Fibroblast of lung (primary cell): ENCODE data around the gene HADH. TPM values are rescaled to one million over a fixed set of nuclear protein-coding genes. Genes with fewer than 3 reads are reported as not detected.

Experiments
- DNase-seq, 2 donors: peaks; one replicate each; pipeline versions ENCODE4 v3.0.0 to v3.0.0-alpha.2; 2010; ENCODE audit warnings: low read depth in 2 of 2
- H2AFZ ChIP-seq: 2 replicates; pipeline ENCODE4 v1.5.1; 2012; ENCODE audit warnings: low read length, control low read depth, inconsistent platforms
- H3K27ac ChIP-seq: 2 replicates; pipeline ENCODE4 v1.5.1; 2011; ENCODE audit warnings: low read length, control low read depth; ENCODE audit not compliant: insufficient read depth
- H3K27me3 ChIP-seq: 2 replicates; pipeline ENCODE4 v1.5.1; 2011; ENCODE audit warnings: mild to moderate bottlenecking, low read length; ENCODE audit not compliant: control insufficient read depth, insufficient read depth
- H3K36me3 ChIP-seq: 2 replicates; pipeline ENCODE4 v1.5.1; 2011; ENCODE audit warnings: low read length; ENCODE audit not compliant: control insufficient read depth, insufficient read depth
- H3K4me1 ChIP-seq: 2 replicates; pipeline ENCODE4 v1.5.1; 2011; ENCODE audit warnings: low read length; ENCODE audit not compliant: control insufficient read depth, insufficient read depth; ENCODE audit errors: extremely low read depth
- H3K4me2 ChIP-seq: 2 replicates; pipeline ENCODE4 v1.5.1; 2011; ENCODE audit warnings: low read length, control low read depth; ENCODE audit not compliant: insufficient read depth; ENCODE audit errors: extremely low read depth
- H3K4me3 ChIP-seq, 4 experiments: fragments of 200-600 bp in 1 of 4; sonication (generic) in 1 of 4; replicated peaks in 1 of 4; 2 replicates each; pipeline ENCODE4 v1.5.1; 2011 to 2016; ENCODE audit warnings: low read length in 4 of 4, low read depth in 3 of 4, mild to moderate bottlenecking in 3 of 4, control low read depth in 2 of 4, inconsistent platforms in 1 of 4, mixed read lengths in 1 of 4; ENCODE audit not compliant: insufficient read depth in 1 of 4; ENCODE audit errors: control extremely low read depth in 1 of 4
- H3K79me2 ChIP-seq: 2 replicates; pipeline ENCODE4 v1.5.1; 2012; ENCODE audit warnings: mild to moderate bottlenecking, low read length, inconsistent platforms; ENCODE audit not compliant: control insufficient read depth, insufficient read depth
- H3K9ac ChIP-seq: 2 replicates; pipeline ENCODE4 v1.5.1; 2011; ENCODE audit warnings: mild to moderate bottlenecking, low read length, control low read depth; ENCODE audit not compliant: insufficient read depth
- H3K9me3 ChIP-seq: 2 replicates; pipeline ENCODE4 v1.5.1; 2012; ENCODE audit warnings: low read depth, low read length; ENCODE audit not compliant: control insufficient read depth, insufficient read depth
- H4K20me1 ChIP-seq: 2 replicates; pipeline ENCODE4 v1.5.1; 2011; ENCODE audit warnings: low read length; ENCODE audit not compliant: control insufficient read depth, insufficient read depth; ENCODE audit errors: extremely low read depth
- CTCF ChIP-seq, 2 donors: IDR thresholded peaks in 1 of 2; conservative IDR thresholded peaks in 1 of 2; 1 replicate in 1 of 2; 2 replicates in 1 of 2; pipeline ENCODE4 v1.5.1; 2011 to 2012; ENCODE audit warnings: low read length in 2 of 2, control low read depth in 1 of 2, inconsistent platforms in 1 of 2, low read depth in 1 of 2, mild to moderate bottlenecking in 1 of 2
- EZH2 ChIP-seq: IDR thresholded peaks from 2 replicates; pipeline ENCODE4 v1.5.1; 2012; ENCODE audit warnings: low read length, control low read depth, mild to moderate bottlenecking; ENCODE audit errors: missing control alignments
- polyA plus RNA-seq, 2 donors: library from polyadenylated mRNA; depleted of rRNA in 1 of 2; stranded (reverse) in 1 of 2; unstranded in 1 of 2; fragments of >200 nt; gene quantifications; 2 replicates each; pipeline ENCODE4 v1.2.1, GENCODE V29; 2011 to 2012; ENCODE audit warnings: missing spikeins in 1 of 2
- total RNA-seq: library from RNA; depleted of rRNA; stranded (reverse); fragments of >200 nt; gene quantifications from 2 replicates; pipeline ENCODE4 v1.2.1, GENCODE V29; 2014

The HADH gene
- total and polyA plus RNA-seq, 2 donors (not counting 1 experiment from before 2014, with no cell fraction given): 16.7 to 29.7 TPM

GRCh38 chr4:107970063-107970798 lies 19.5 kb upstream of the HADH start:
- Histone ChIP-seq H3K36me3 (no peaks in the 10 kb centered on the region), H3K79me2 (no peaks in the 10 kb centered on the region), H3K27ac (no peak overlapping the region), H3K27me3 (no peaks in the 10 kb centered on the region), H4K20me1 (no peaks in the 10 kb centered on the region), H3K9me3 (no peaks in the 10 kb centered on the region), H3K4me3 (no peak overlapping the region), H2AFZ (no peak overlapping the region), H3K9ac (no peak overlapping the region), H3K4me1 (no peaks in the 10 kb centered on the region), H3K4me2 (no peak overlapping the region)
- TF ChIP-seq CTCF (conservative IDR thresholded peaks at IDR 0.05 in 1 of 2, IDR thresholded peaks at IDR 0.05 in 1 of 2; ENCODE audit: low read depth in 1 of 2, low read length in 2 of 2) (no peak), EZH2 (no peak)
- no peak for DNase-seq

DNA sequence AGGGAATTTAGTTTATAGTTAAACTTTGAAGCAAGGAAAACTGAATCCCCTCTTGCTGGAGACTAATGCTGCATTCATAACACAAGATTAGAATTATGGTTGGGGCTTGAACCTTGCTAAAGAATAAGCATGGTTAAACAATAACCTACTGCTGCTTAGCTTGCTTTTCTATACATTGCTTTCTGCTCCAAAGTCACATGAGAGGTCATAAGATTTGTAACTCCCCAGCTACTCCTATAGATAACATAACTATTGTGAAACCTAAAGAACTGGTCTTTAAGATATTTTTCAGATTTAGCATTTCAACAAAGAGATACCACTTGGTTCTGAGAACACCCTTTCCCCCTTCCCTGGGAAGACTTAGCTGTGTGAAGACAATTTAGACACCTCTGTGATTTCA lies 17.1 kb upstream of the HADH start:
- H4K20me1 ChIP-seq: no peaks in the 10 kb centered on the region

DNA sequence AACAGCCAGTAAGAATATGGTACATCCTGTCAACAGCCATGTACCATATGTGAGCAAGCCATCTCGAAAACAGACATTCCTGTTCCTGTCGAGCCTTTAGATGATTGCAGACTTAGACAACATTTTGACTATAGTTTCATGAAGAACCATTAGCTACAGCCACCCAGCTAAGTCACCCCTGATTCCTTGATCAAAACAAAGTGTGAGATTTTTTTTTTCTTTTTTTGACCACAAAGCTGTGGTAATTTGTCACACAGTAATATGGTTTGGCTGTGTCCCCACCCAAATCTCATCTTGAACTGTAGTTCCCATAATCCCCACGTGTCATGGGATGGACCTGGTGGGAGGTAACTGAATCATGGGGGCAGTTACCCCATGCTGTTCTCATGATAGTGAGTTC lies 15.2 kb upstream of the HADH start:
- Histone ChIP-seq H3K79me2 (no peaks in the 10 kb centered on the region), H3K36me3 (no peaks in the 10 kb centered on the region), H3K27ac (no peak overlapping the region), H3K4me3 (no peak overlapping the region), H3K9me3 (no peaks in the 10 kb centered on the region), H2AFZ (no peak overlapping the region), H4K20me1 (no peaks in the 10 kb centered on the region), H3K4me2 (no peak overlapping the region), H3K4me1 (no peaks in the 10 kb centered on the region), H3K27me3 (no peaks in the 10 kb centered on the region), H3K9ac (no peak overlapping the region)
- no peak for DNase-seq
- TF ChIP-seq CTCF (conservative IDR thresholded peaks at IDR 0.05 in 1 of 2, IDR thresholded peaks at IDR 0.05 in 1 of 2; ENCODE audit: low read depth in 1 of 2, low read length in 2 of 2) (no peak), EZH2 (no peak)

More for the DNA sequence above, 17.1 kb upstream of the HADH start:
- no peaks in the 10 kb centered on the region for H3K27me3 ChIP-seq
- H3K27ac ChIP-seq: no peak overlapping the region
- no peak for DNase-seq
- no peak overlapping the region for H3K4me3 ChIP-seq
- H3K4me2 ChIP-seq: no peak overlapping the region
- no peaks in the 10 kb centered on the region for H3K9me3 ChIP-seq
- H3K36me3 ChIP-seq: no peaks in the 10 kb centered on the region
- H3K79me2 ChIP-seq: no peaks in the 10 kb centered on the region
- H2AFZ ChIP-seq: no peak overlapping the region
- H3K9ac ChIP-seq: no peak overlapping the region
- no peak for TF ChIP-seq CTCF (conservative IDR thresholded peaks at IDR 0.05 in 1 of 2, IDR thresholded peaks at IDR 0.05 in 1 of 2; ENCODE audit: low read depth in 1 of 2, low read length in 2 of 2)
- no peak for TF ChIP-seq EZH2
- no peaks in the 10 kb centered on the region for H3K4me1 ChIP-seq
